Measurements from ENCODE around the gene POLR1C. TPM values are rescaled to one million over a fixed set of nuclear protein-coding genes. Genes with fewer than 3 reads are reported as not detected.

POLR1C gene
- total RNA-seq, 1 donor from 2014 or later, result 34.1 TPM

DNA sequence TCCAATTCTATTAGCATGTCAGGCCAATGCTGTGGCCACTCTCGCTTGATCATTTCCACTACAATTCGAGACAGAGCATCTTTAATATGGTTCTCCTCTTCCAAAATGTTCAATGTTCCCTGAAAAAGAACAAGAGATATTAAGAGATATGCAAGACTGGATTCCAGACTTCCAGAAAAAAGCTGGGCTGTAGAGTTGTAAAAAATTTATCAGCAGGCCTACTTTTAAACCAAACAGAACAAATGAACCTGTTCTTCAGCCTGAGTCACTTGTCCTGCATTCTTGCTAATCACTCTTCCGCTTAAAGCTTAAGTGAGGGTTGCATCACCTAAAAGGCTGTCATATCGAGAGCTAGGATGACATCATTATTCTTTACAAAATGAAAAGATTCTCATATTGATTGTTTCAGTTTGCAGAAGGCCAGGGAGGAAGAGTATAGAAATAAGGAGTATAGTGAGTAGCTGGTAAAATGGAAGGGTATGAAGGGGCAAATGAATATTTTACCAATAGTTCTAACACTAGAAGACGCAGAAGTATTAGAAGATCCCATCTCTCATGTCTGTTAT is 54.1 kb downstream of the POLR1C start:
- Histone ChIP-seq H3K4me3 (no peak overlapping the region), H3K27ac (no peak overlapping the region), H3K9me3 (no peaks in the 10 kb centered on the region), H3K27me3 (no peaks in the 10 kb centered on the region), H3K4me1 (peaks cover 7% of the 10 kb centered on the region), H3K36me3 (peaks cover 0 to 53% of the 10 kb centered on the region in 2 donors)
- TF ChIP-seq POLR2AphosphoS5 (IDR thresholded peaks at IDR 0.05; ENCODE audit: insufficient read depth in 1 of 2, low read depth in 1 of 2) (peak in 1 of 2 donors; percentile 13), POLR2A (IDR thresholded peaks at IDR 0.05) (no peak)
- TF ChIP-seq, protein P1, sequence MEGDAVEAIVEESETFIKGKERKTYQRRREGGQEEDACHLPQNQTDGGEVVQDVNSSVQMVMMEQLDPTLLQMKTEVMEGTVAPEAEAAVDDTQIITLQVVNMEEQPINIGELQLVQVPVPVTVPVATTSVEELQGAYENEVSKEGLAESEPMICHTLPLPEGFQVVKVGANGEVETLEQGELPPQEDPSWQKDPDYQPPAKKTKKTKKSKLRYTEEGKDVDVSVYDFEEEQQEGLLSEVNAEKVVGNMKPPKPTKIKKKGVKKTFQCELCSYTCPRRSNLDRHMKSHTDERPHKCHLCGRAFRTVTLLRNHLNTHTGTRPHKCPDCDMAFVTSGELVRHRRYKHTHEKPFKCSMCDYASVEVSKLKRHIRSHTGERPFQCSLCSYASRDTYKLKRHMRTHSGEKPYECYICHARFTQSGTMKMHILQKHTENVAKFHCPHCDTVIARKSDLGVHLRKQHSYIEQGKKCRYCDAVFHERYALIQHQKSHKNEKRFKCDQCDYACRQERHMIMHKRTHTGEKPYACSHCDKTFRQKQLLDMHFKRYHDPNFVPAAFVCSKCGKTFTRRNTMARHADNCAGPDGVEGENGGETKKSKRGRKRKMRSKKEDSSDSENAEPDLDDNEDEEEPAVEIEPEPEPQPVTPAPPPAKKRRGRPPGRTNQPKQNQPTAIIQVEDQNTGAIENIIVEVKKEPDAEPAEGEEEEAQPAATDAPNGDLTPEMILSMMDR (IDR thresholded peaks at IDR 0.05), result no peak
- no peak for DNase-seq (ENCODE audit: extremely low spot score in 2 of 2)
- intact Hi-C loops (cut with DNase I), result no loop called here

Small RNA genes within 50 kb of the gene (small RNA-seq; reads per million reads assigned to genes)
- gene RF00426 (not detected), gene RNU6-1113P (not detected)

Other genes with a start within 250 kb of the POLR1C start
- gene SLC22A7, start 218.8 kb upstream of the POLR1C start, total RNA-seq, result not detected
- gene CRIP3, start 208.3 kb upstream of the POLR1C start, total RNA-seq, result not detected
- 17.2 TPM for gene ZNF318, start 147.4 kb upstream of the POLR1C start, total RNA-seq
- gene ABCC10, start 89.5 kb upstream of the POLR1C start, total RNA-seq, result 22.8 TPM
- 3.9 TPM for gene DLK2, start 61.5 kb upstream of the POLR1C start, total RNA-seq
- 27.5 TPM for gene TJAP1, start 39.5 kb upstream of the POLR1C start, total RNA-seq
- not detected for gene LRRC73, start 6.7 kb upstream of the POLR1C start, total RNA-seq
- gene YIPF3, start 163 bp upstream of the POLR1C start, total RNA-seq, result 80.0 TPM
- 24.3 TPM for gene XPO5, start 58.9 kb downstream of the POLR1C start, total RNA-seq
- gene POLH, start 59.1 kb downstream of the POLR1C start, total RNA-seq, result 11.3 TPM
- gene GTPBP2, start 112.2 kb downstream of the POLR1C start, total RNA-seq, result 45.7 TPM
- gene MAD2L1BP, start 118.8 kb downstream of the POLR1C start, total RNA-seq, result 58.4 TPM
- 0.74 TPM for gene RSPH9, start 127.9 kb downstream of the POLR1C start, total RNA-seq
- gene MRPS18A, start 170.7 kb downstream of the POLR1C start, total RNA-seq, result 31.9 TPM